ENCODE data around the gene PSEN1.

DNA sequence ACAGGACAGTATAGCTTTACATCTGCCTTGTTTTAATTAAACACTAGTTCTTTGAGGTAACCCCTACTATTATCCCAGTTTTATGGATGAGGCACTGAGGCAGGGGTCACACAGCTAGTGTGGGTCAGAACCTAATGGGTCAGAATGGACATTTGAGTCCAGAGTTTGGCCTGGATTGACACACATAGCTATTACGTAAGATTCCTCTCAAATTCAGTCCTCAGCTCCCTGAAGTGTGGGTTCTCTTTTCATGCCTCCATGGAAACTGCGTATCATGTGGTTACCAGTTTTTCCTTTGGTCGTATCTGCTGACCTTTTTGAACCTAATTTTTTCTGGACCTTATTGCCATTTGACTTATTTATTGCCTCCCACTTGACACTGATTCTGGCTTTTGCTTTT lies 40.4 kb downstream of the PSEN1 start:
- no peak for TF ChIP-seq MAX (IDR thresholded peaks at IDR 0.05; ENCODE audit: low read depth, low read length)
- no peak for TF ChIP-seq CTCF (IDR thresholded peaks at IDR 0.05; ENCODE audit: low read depth, low read length)
- no peak for TF ChIP-seq POLR2A (IDR thresholded peaks at IDR 0.05; ENCODE audit: extremely low read depth, insufficient read length)
- no peak for TF ChIP-seq MYC (IDR thresholded peaks at IDR 0.05; ENCODE audit: low read depth, low read length)
